Measurements from ENCODE around the gene ZNF496.

The ZNF496 gene

GRCh38 chr1:247303216-247303615 is 28.5 kb downstream of the ZNF496 start:
- H3K4me3 ChIP-seq (ENCODE audit: insufficient read depth, low read depth, low read length), result no peak overlapping the region
- H3K9me3 ChIP-seq (ENCODE audit: control insufficient read depth, low read length), result no peaks in the 10 kb centered on the region
- no peak overlapping the region for H3K27ac ChIP-seq (ENCODE audit: insufficient read depth, low read depth, low read length, poor library complexity, severe bottlenecking)
- peaks cover 6% of the 10 kb centered on the region for H3K4me1 ChIP-seq (ENCODE audit: control insufficient read depth, insufficient read depth, low read length)
- no peaks in the 10 kb centered on the region for H3K27me3 ChIP-seq (ENCODE audit: control insufficient read depth, insufficient read depth, low read length, poor library complexity, severe bottlenecking)
- WGBS, 2 experiments, result 74 to 78% methylated on average over 5 of the region's 5 CpGs
- peaks cover 48% of the 10 kb centered on the region for H3K36me3 ChIP-seq (ENCODE audit: control insufficient read depth, insufficient read depth, low read length)

- 95% methylated on average over 17 of the region's 17 CpGs for WGBS, 2 experiments
- Histone ChIP-seq H3K4me1 (ENCODE audit: control insufficient read depth, insufficient read depth, low read length) (peaks cover 6% of the 10 kb centered on the region), H3K4me3 (ENCODE audit: insufficient read depth, low read depth, low read length) (no peak overlapping the region), H3K27me3 (ENCODE audit: control insufficient read depth, insufficient read depth, low read length, poor library complexity, severe bottlenecking) (no peaks in the 10 kb centered on the region), H3K36me3 (ENCODE audit: control insufficient read depth, insufficient read depth, low read length) (peaks cover 37% of the 10 kb centered on the region), H3K27ac (ENCODE audit: insufficient read depth, low read depth, low read length, poor library complexity, severe bottlenecking) (no peak overlapping the region), H3K9me3 (ENCODE audit: control insufficient read depth, low read length) (no peaks in the 10 kb centered on the region)
Measured at GRCh38 chr1:247301176-247301540, 30.5 kb downstream of the ZNF496 start.

- 96 to 97% methylated on average over 47 of the region's 47 CpGs for WGBS, 2 experiments
- Histone ChIP-seq H3K9me3 (ENCODE audit: control insufficient read depth, low read length) (no peaks in the 10 kb centered on the region), H3K27me3 (ENCODE audit: control insufficient read depth, insufficient read depth, low read length, poor library complexity, severe bottlenecking) (no peaks in the 10 kb centered on the region), H3K4me1 (ENCODE audit: control insufficient read depth, insufficient read depth, low read length) (peaks cover 6% of the 10 kb centered on the region), H3K4me3 (ENCODE audit: insufficient read depth, low read depth, low read length) (no peak overlapping the region), H3K36me3 (ENCODE audit: control insufficient read depth, insufficient read depth, low read length) (peaks cover 37% of the 10 kb centered on the region), H3K27ac (ENCODE audit: insufficient read depth, low read depth, low read length, poor library complexity, severe bottlenecking) (no peak overlapping the region)
Measured at GRCh38 chr1:247300491-247301175, 31.0 kb downstream of the ZNF496 start.

- 92 to 95% methylated on average over 12 of the region's 12 CpGs for WGBS, 2 experiments
- Histone ChIP-seq H3K4me1 (ENCODE audit: control insufficient read depth, insufficient read depth, low read length) (peaks cover 13% of the 10 kb centered on the region), H3K36me3 (ENCODE audit: control insufficient read depth, insufficient read depth, low read length) (peaks cover 31% of the 10 kb centered on the region), H3K4me3 (ENCODE audit: insufficient read depth, low read depth, low read length) (no peak overlapping the region), H3K9me3 (ENCODE audit: control insufficient read depth, low read length) (no peaks in the 10 kb centered on the region), H3K27ac (ENCODE audit: insufficient read depth, low read depth, low read length, poor library complexity, severe bottlenecking) (no peak overlapping the region), H3K27me3 (ENCODE audit: control insufficient read depth, insufficient read depth, low read length, poor library complexity, severe bottlenecking) (no peaks in the 10 kb centered on the region)
Measured at GRCh38 chr1:247299723-247300381, 31.8 kb downstream of the ZNF496 start.

- H3K4me3 ChIP-seq (ENCODE audit: insufficient read depth, low read depth, low read length), result no peak overlapping the region
- WGBS, 2 experiments, result 37 to 43% methylated on average over 4 of the region's 4 CpGs
- no peak overlapping the region for H3K27ac ChIP-seq (ENCODE audit: insufficient read depth, low read depth, low read length, poor library complexity, severe bottlenecking)
- H3K4me1 ChIP-seq (ENCODE audit: control insufficient read depth, insufficient read depth, low read length), result peaks cover 21% of the 10 kb centered on the region
- no peaks in the 10 kb centered on the region for H3K27me3 ChIP-seq (ENCODE audit: control insufficient read depth, insufficient read depth, low read length, poor library complexity, severe bottlenecking)
- no peaks in the 10 kb centered on the region for H3K9me3 ChIP-seq (ENCODE audit: control insufficient read depth, low read length)
- peaks cover 26% of the 10 kb centered on the region for H3K36me3 ChIP-seq (ENCODE audit: control insufficient read depth, insufficient read depth, low read length)
Measured at GRCh38 chr1:247298701-247299100, 33.0 kb downstream of the ZNF496 start.

GRCh38 chr1:247298124-247298481 is 33.6 kb downstream of the ZNF496 start:
- Histone ChIP-seq H3K36me3 (ENCODE audit: control insufficient read depth, insufficient read depth, low read length) (peaks cover 21% of the 10 kb centered on the region), H3K4me3 (ENCODE audit: insufficient read depth, low read depth, low read length) (no peak overlapping the region), H3K4me1 (ENCODE audit: control insufficient read depth, insufficient read depth, low read length) (peaks cover 21% of the 10 kb centered on the region), H3K27ac (ENCODE audit: insufficient read depth, low read depth, low read length, poor library complexity, severe bottlenecking) (no peak overlapping the region), H3K27me3 (ENCODE audit: control insufficient read depth, insufficient read depth, low read length, poor library complexity, severe bottlenecking) (no peaks in the 10 kb centered on the region), H3K9me3 (ENCODE audit: control insufficient read depth, low read length) (no peaks in the 10 kb centered on the region)
- 88 to 90% methylated on average over 6 of the region's 6 CpGs for WGBS, 2 experiments

- Histone ChIP-seq H3K4me1 (ENCODE audit: control insufficient read depth, insufficient read depth, low read length) (peaks cover 22% of the 10 kb centered on the region), H3K27ac (ENCODE audit: insufficient read depth, low read depth, low read length, poor library complexity, severe bottlenecking) (no peak overlapping the region), H3K9me3 (ENCODE audit: control insufficient read depth, low read length) (no peaks in the 10 kb centered on the region), H3K27me3 (ENCODE audit: control insufficient read depth, insufficient read depth, low read length, poor library complexity, severe bottlenecking) (no peaks in the 10 kb centered on the region), H3K36me3 (ENCODE audit: control insufficient read depth, insufficient read depth, low read length) (peaks cover 15% of the 10 kb centered on the region), H3K4me3 (ENCODE audit: insufficient read depth, low read depth, low read length) (no peak overlapping the region)
- WGBS, 2 experiments, result 77 to 79% methylated on average over 9 of the region's 9 CpGs
Measured at GRCh38 chr1:247297263-247298123, 34.2 kb downstream of the ZNF496 start.

- H3K4me3 ChIP-seq (ENCODE audit: insufficient read depth, low read depth, low read length), result no peak overlapping the region
- peaks cover 7% of the 10 kb centered on the region for H3K36me3 ChIP-seq (ENCODE audit: control insufficient read depth, insufficient read depth, low read length)
- H3K27ac ChIP-seq (ENCODE audit: insufficient read depth, low read depth, low read length, poor library complexity, severe bottlenecking), result no peak overlapping the region
- H3K4me1 ChIP-seq (ENCODE audit: control insufficient read depth, insufficient read depth, low read length), result peaks cover 27% of the 10 kb centered on the region
- 91 to 95% methylated on average over 8 of the region's 8 CpGs for WGBS, 2 experiments
- no peaks in the 10 kb centered on the region for H3K9me3 ChIP-seq (ENCODE audit: control insufficient read depth, low read length)
- no peaks in the 10 kb centered on the region for H3K27me3 ChIP-seq (ENCODE audit: control insufficient read depth, insufficient read depth, low read length, poor library complexity, severe bottlenecking)
Measured at GRCh38 chr1:247296599-247297180, 35.0 kb downstream of the ZNF496 start.

GRCh38 chr1:247295746-247296145 is 35.9 kb downstream of the ZNF496 start:
- H3K27me3 ChIP-seq (ENCODE audit: control insufficient read depth, insufficient read depth, low read length, poor library complexity, severe bottlenecking), result no peaks in the 10 kb centered on the region

GRCh38 chr1:247295274-247295684 is 36.4 kb downstream of the ZNF496 start:
- Histone ChIP-seq H3K36me3 (ENCODE audit: control insufficient read depth, insufficient read depth, low read length) (peaks cover 4% of the 10 kb centered on the region), H3K4me1 (ENCODE audit: control insufficient read depth, insufficient read depth, low read length) (peaks cover 27% of the 10 kb centered on the region), H3K27me3 (ENCODE audit: control insufficient read depth, insufficient read depth, low read length, poor library complexity, severe bottlenecking) (no peaks in the 10 kb centered on the region), H3K9me3 (ENCODE audit: control insufficient read depth, low read length) (no peaks in the 10 kb centered on the region), H3K4me3 (ENCODE audit: insufficient read depth, low read depth, low read length) (no peak overlapping the region), H3K27ac (ENCODE audit: insufficient read depth, low read depth, low read length, poor library complexity, severe bottlenecking) (no peak overlapping the region)
- 14% methylated on average over 6 of the region's 6 CpGs for WGBS, 2 experiments

More at GRCh38 chr1:247295746-247296145, 35.9 kb downstream of the ZNF496 start:
- 84 to 85% methylated on average over 5 of the region's 5 CpGs for WGBS, 2 experiments
- Histone ChIP-seq H3K36me3 (ENCODE audit: control insufficient read depth, insufficient read depth, low read length) (peaks cover 6% of the 10 kb centered on the region), H3K4me1 (ENCODE audit: control insufficient read depth, insufficient read depth, low read length) (peaks cover 27% of the 10 kb centered on the region), H3K4me3 (ENCODE audit: insufficient read depth, low read depth, low read length) (no peak overlapping the region), H3K9me3 (ENCODE audit: control insufficient read depth, low read length) (no peaks in the 10 kb centered on the region), H3K27ac (ENCODE audit: insufficient read depth, low read depth, low read length, poor library complexity, severe bottlenecking) (no peak overlapping the region)
